Measurements from ENCODE around the gene POLD4. TPM values are rescaled to one million over a fixed set of nuclear protein-coding genes. Genes with fewer than 3 reads are reported as not detected.

POLD4 gene
- total and polyA plus RNA-seq, 2 donors (not counting 1 experiment from before 2014, with no cell fraction given): 32.4 to 36.3 TPM

- Histone ChIP-seq H3K4me3 (replicated peaks in 1 of 4; ENCODE audit: control extremely low read depth in 1 of 4, insufficient read depth in 1 of 4, low read depth in 3 of 4, low read length in 4 of 4) (peak overlapping the region in 3 of 4 experiments; percentile 38 to 83 (median 62)), H3K9ac (ENCODE audit: insufficient read depth, low read length) (no peak overlapping the region)
These were observed 50.7 kb downstream of the POLD4 start for GRCh38 chr11:67302571-67303131.

GRCh38 chr11:67301951-67302516, 51.3 kb downstream of the POLD4 start:
- H3K27me3 ChIP-seq (ENCODE audit: control insufficient read depth, insufficient read depth, low read length): no peaks in the 10 kb centered on the region
- H4K20me1 ChIP-seq (ENCODE audit: control insufficient read depth, extremely low read depth, insufficient read depth, low read length): no peaks in the 10 kb centered on the region
- no peak overlapping the region for H3K27ac ChIP-seq (ENCODE audit: insufficient read depth, low read length)
- no peak overlapping the region for H3K9ac ChIP-seq (ENCODE audit: insufficient read depth, low read length)
- H3K4me1 ChIP-seq (ENCODE audit: control insufficient read depth, extremely low read depth, insufficient read depth, low read length): peaks cover 9% of the 10 kb centered on the region
- TF ChIP-seq EZH2 (IDR thresholded peaks at IDR 0.05; ENCODE audit: low read length, missing control alignments) (no peak), CTCF (conservative IDR thresholded peaks at IDR 0.05 in 1 of 2, IDR thresholded peaks at IDR 0.05 in 1 of 2; ENCODE audit: low read depth in 1 of 2, low read length in 2 of 2) (no peak)
- peak; percentile 32 to 73 for DNase-seq (ENCODE audit: low read depth in 2 of 2)
- no peak overlapping the region for H2AFZ ChIP-seq (ENCODE audit: low read length)
- H3K9me3 ChIP-seq (ENCODE audit: control insufficient read depth, insufficient read depth, low read depth, low read length): no peaks in the 10 kb centered on the region
- peak overlapping the region in 1 of 4 experiments; percentile 83 for H3K4me3 ChIP-seq (replicated peaks in 1 of 4; ENCODE audit: control extremely low read depth in 1 of 4, insufficient read depth in 1 of 4, low read depth in 3 of 4, low read length in 4 of 4)
- peak overlapping the region; percentile 8 for H3K4me2 ChIP-seq (ENCODE audit: extremely low read depth, insufficient read depth, low read length)
- no peaks in the 10 kb centered on the region for H3K79me2 ChIP-seq (ENCODE audit: control insufficient read depth, insufficient read depth, low read length)
- peaks cover 11% of the 10 kb centered on the region for H3K36me3 ChIP-seq (ENCODE audit: control insufficient read depth, insufficient read depth, low read length)

More at GRCh38 chr11:67302571-67303131, 50.7 kb downstream of the POLD4 start:
- H3K9me3 ChIP-seq (ENCODE audit: control insufficient read depth, insufficient read depth, low read depth, low read length): no peaks in the 10 kb centered on the region
- H3K27ac ChIP-seq (ENCODE audit: insufficient read depth, low read length): no peak overlapping the region
- no peaks in the 10 kb centered on the region for H4K20me1 ChIP-seq (ENCODE audit: control insufficient read depth, extremely low read depth, insufficient read depth, low read length)
- H3K4me1 ChIP-seq (ENCODE audit: control insufficient read depth, extremely low read depth, insufficient read depth, low read length): peaks cover 9% of the 10 kb centered on the region
- TF ChIP-seq EZH2 (IDR thresholded peaks at IDR 0.05; ENCODE audit: low read length, missing control alignments) (no peak), CTCF (conservative IDR thresholded peaks at IDR 0.05 in 1 of 2, IDR thresholded peaks at IDR 0.05 in 1 of 2; ENCODE audit: low read depth in 1 of 2, low read length in 2 of 2) (no peak)
- H3K36me3 ChIP-seq (ENCODE audit: control insufficient read depth, insufficient read depth, low read length): peaks cover 11% of the 10 kb centered on the region
- DNase-seq (ENCODE audit: low read depth in 2 of 2): peak in 1 of 2 donors; percentile 29
- H3K79me2 ChIP-seq (ENCODE audit: control insufficient read depth, insufficient read depth, low read length): no peaks in the 10 kb centered on the region
- peak overlapping the region; percentile 81 for H3K4me2 ChIP-seq (ENCODE audit: extremely low read depth, insufficient read depth, low read length)
- no peaks in the 10 kb centered on the region for H3K27me3 ChIP-seq (ENCODE audit: control insufficient read depth, insufficient read depth, low read length)
- no peak overlapping the region for H2AFZ ChIP-seq (ENCODE audit: low read length)

- no peak for DNase-seq (ENCODE audit: low read depth in 2 of 2)
- no peaks in the 10 kb centered on the region for H3K27me3 ChIP-seq (ENCODE audit: control insufficient read depth, insufficient read depth, low read length)
- H3K4me3 ChIP-seq (replicated peaks in 1 of 4; ENCODE audit: control extremely low read depth in 1 of 4, insufficient read depth in 1 of 4, low read depth in 3 of 4, low read length in 4 of 4): no peak overlapping the region
- TF ChIP-seq EZH2 (IDR thresholded peaks at IDR 0.05; ENCODE audit: low read length, missing control alignments) (no peak), CTCF (conservative IDR thresholded peaks at IDR 0.05 in 1 of 2, IDR thresholded peaks at IDR 0.05 in 1 of 2; ENCODE audit: low read depth in 1 of 2, low read length in 2 of 2) (no peak)
- H3K4me1 ChIP-seq (ENCODE audit: control insufficient read depth, extremely low read depth, insufficient read depth, low read length): peaks cover 9% of the 10 kb centered on the region
- peaks cover 11% of the 10 kb centered on the region for H3K36me3 ChIP-seq (ENCODE audit: control insufficient read depth, insufficient read depth, low read length)
- no peak overlapping the region for H3K27ac ChIP-seq (ENCODE audit: insufficient read depth, low read length)
- no peak overlapping the region for H2AFZ ChIP-seq (ENCODE audit: low read length)
- H3K4me2 ChIP-seq (ENCODE audit: extremely low read depth, insufficient read depth, low read length): no peak overlapping the region
- no peaks in the 10 kb centered on the region for H4K20me1 ChIP-seq (ENCODE audit: control insufficient read depth, extremely low read depth, insufficient read depth, low read length)
- no peak overlapping the region for H3K9ac ChIP-seq (ENCODE audit: insufficient read depth, low read length)
- no peaks in the 10 kb centered on the region for H3K9me3 ChIP-seq (ENCODE audit: control insufficient read depth, insufficient read depth, low read depth, low read length)
- H3K79me2 ChIP-seq (ENCODE audit: control insufficient read depth, insufficient read depth, low read length): no peaks in the 10 kb centered on the region
These were observed 51.9 kb downstream of the POLD4 start for GRCh38 chr11:67301313-67301921.
